Testis (tissue), 3 donors: Measurements from ENCODE around the gene CDK14. TPM values are rescaled to one million over a fixed set of nuclear protein-coding genes. Genes with fewer than 3 reads are reported as not detected.

ENCODE experiments used
- DNase-seq: peaks from one replicate; pipeline ENCODE4 v3.0.0-alpha.2; 2019
- H3K27ac ChIP-seq, 2 donors: fragments of 200-600 bp; sonication (generic); one replicate each; pipeline ENCODE4 v1.5.1; 2019
- H3K27me3 ChIP-seq: fragments of 200-600 bp; sonication (generic); one replicate; pipeline ENCODE4 v1.5.1; 2019
- H3K36me3 ChIP-seq: fragments of 200-600 bp; sonication (generic); one replicate; pipeline ENCODE4 v1.5.1; 2017; ENCODE audit warnings: low read depth; ENCODE audit errors: missing control alignments
- H3K4me1 ChIP-seq: fragments of 200-600 bp; sonication (generic); one replicate; pipeline ENCODE4 v1.5.1; 2019
- H3K4me3 ChIP-seq, 2 donors: fragments of 200-600 bp; sonication (generic); one replicate each; pipeline ENCODE4 v1.5.1; 2017 to 2019
- H3K9me3 ChIP-seq: fragments of 200-600 bp; sonication (generic); one replicate; pipeline ENCODE4 v1.5.1; 2017
- POLR2A ChIP-seq: fragments of 450-650 bp; IDR thresholded peaks from one replicate; pipeline ENCODE4 v1.6.1; 2017; ENCODE audit warnings: antibody characterized with exemption, mild to moderate bottlenecking, moderate library complexity
- WGBS, 2 donors: methylation state at CpG; one replicate each; pipeline ENCODE4 v1.1.5; 2018; 5-methylcytosine and 5-hydroxymethylcytosine counted together
- intact Hi-C: fragments of 100-400 bp; cut with DNase I; formaldehyde crosslinking; loops from one replicate; pipeline ENCODE4 v1.15.1; 2023; ENCODE audit warnings: low total_unique reads
- polyA plus RNA-seq: library from polyadenylated mRNA; stranded (reverse); fragments of 350-450 nt; fragmentation: Illumina TruSeq; extraction: RNeasy Lipid Tissue Mini Kit (QIAGEN cat#74804); gene quantifications from one replicate; pipeline ENCODE4 v1.2.3, GENCODE V29; 2014; ENCODE audit warnings: low read depth, low replicate concordance; ENCODE audit not compliant: insufficient read depth
- total RNA-seq, 2 donors: library from RNA; depleted of rRNA; stranded (reverse); fragments of >200 nt; gene quantifications; one replicate each; pipeline ENCODE4 v1.2.3, GENCODE V29; 2016
- TF ChIP-seq, protein P1 (sequence below), 3 experiments: fragments of 450-650 bp in 2 of 3; fragments of 200-600 bp in 1 of 3; sonication (generic) in 1 of 3; IDR thresholded peaks; one replicate each; pipeline ENCODE4 v1.5.1; 2016 to 2019; ENCODE audit warnings: antibody characterized with exemption in 3 of 3, mild to moderate bottlenecking in 2 of 3, moderate library complexity in 1 of 3

CDK14 gene
- total and polyA plus RNA-seq, 3 donors from 2014 or later, result 18.9 to 22.7 (median 19.5) TPM

- Histone ChIP-seq H3K36me3 (no peaks in the 10 kb centered on the region), H3K4me1 (no peaks in the 10 kb centered on the region), H3K27ac (no peak overlapping the region), H3K4me3 (no peak overlapping the region), H3K27me3 (no peaks in the 10 kb centered on the region), H3K9me3 (no peaks in the 10 kb centered on the region)
- DNase-seq, result no peak
- intact Hi-C loops, result no loop called here
- 62 to 76% methylated on average over 3 of the region's 3 CpGs for WGBS, 2 donors
- TF ChIP-seq POLR2A, result no peak
- TF ChIP-seq, protein P1, sequence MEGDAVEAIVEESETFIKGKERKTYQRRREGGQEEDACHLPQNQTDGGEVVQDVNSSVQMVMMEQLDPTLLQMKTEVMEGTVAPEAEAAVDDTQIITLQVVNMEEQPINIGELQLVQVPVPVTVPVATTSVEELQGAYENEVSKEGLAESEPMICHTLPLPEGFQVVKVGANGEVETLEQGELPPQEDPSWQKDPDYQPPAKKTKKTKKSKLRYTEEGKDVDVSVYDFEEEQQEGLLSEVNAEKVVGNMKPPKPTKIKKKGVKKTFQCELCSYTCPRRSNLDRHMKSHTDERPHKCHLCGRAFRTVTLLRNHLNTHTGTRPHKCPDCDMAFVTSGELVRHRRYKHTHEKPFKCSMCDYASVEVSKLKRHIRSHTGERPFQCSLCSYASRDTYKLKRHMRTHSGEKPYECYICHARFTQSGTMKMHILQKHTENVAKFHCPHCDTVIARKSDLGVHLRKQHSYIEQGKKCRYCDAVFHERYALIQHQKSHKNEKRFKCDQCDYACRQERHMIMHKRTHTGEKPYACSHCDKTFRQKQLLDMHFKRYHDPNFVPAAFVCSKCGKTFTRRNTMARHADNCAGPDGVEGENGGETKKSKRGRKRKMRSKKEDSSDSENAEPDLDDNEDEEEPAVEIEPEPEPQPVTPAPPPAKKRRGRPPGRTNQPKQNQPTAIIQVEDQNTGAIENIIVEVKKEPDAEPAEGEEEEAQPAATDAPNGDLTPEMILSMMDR (IDR thresholded peaks at IDR 0.05), result no peak
Measured at GRCh38 chr7:90738249-90738648, 142.1 kb downstream of the CDK14 start.

- no peaks in the 10 kb centered on the region for H3K4me1 ChIP-seq
- no peaks in the 10 kb centered on the region for H3K36me3 ChIP-seq
- DNase-seq, result no peak
- WGBS, 2 donors, result 95% methylated on average over 2 of the region's 2 CpGs
- TF ChIP-seq, protein P1 (IDR thresholded peaks at IDR 0.05), result no peak
- TF ChIP-seq POLR2A, result no peak
- no peak overlapping the region for H3K4me3 ChIP-seq
- no peaks in the 10 kb centered on the region for H3K27me3 ChIP-seq
- H3K27ac ChIP-seq, result no peak overlapping the region
- H3K9me3 ChIP-seq, result no peaks in the 10 kb centered on the region
- intact Hi-C loops, result no loop called here
Measured at GRCh38 chr7:90739716-90740115, 143.6 kb downstream of the CDK14 start.

DNA sequence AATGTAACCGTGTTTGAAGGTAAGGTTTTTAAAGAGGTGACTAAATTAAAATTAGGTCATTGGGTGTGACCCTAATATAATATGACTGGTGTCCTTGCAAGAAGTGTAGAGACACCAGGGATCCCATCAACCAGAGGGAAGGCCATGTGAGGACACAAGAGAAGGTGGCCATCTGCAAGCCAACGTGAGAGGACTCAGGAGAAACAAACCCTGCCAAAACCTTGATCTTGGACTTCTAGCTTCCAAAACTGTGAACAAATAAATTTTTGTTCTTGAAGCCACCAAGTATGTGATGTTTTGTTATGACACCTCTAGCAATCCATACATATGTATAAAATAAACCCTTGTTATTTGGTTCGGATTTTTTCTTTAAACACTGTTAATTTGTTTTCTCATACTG is 144.3 kb downstream of the CDK14 start:
- 85 to 89% methylated on average over 3 of the region's 3 CpGs for WGBS, 2 donors
- Histone ChIP-seq H3K36me3 (no peaks in the 10 kb centered on the region), H3K27me3 (no peaks in the 10 kb centered on the region), H3K4me3 (no peak overlapping the region), H3K27ac (no peak overlapping the region), H3K9me3 (no peaks in the 10 kb centered on the region), H3K4me1 (no peaks in the 10 kb centered on the region)
- no peak for TF ChIP-seq POLR2A
- TF ChIP-seq, protein P1 (IDR thresholded peaks at IDR 0.05), result no peak
- DNase-seq, result no peak
- intact Hi-C loops, result no loop called here

DNA sequence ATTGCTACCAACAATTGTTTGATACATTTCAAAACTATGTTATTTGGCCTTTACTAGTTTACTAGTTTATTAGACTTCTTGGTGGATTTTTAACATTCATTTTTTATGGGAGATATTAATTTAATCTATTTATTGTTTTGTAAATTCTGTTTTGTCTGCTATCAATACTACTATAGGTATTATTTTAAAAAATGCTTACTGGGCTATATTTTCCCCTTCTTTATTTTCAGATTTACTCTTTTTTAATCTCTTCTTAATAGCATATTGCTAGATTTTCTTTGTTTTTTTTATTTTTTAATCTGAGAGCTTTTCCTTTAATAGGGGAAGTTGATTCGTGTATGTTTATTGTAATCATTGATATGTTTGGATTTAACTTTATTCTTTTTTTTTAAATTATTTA is 147.5 kb downstream of the CDK14 start:
- 0 to 59% methylated on average over 1 of the region's 1 CpG for WGBS, 2 donors
- H3K36me3 ChIP-seq, result no peaks in the 10 kb centered on the region
- no peak for DNase-seq
- no peaks in the 10 kb centered on the region for H3K9me3 ChIP-seq
- no peak overlapping the region for H3K4me3 ChIP-seq
- intact Hi-C loops, result no loop called here
- no peaks in the 10 kb centered on the region for H3K4me1 ChIP-seq
- no peak for TF ChIP-seq POLR2A
- TF ChIP-seq, protein P1 (IDR thresholded peaks at IDR 0.05), result no peak
- H3K27me3 ChIP-seq, result no peaks in the 10 kb centered on the region
- no peak overlapping the region for H3K27ac ChIP-seq

GRCh38 chr7:90747516-90747915 is 151.4 kb downstream of the CDK14 start:
- no peak for DNase-seq
- Histone ChIP-seq H3K27ac (no peak overlapping the region), H3K27me3 (no peaks in the 10 kb centered on the region), H3K36me3 (no peaks in the 10 kb centered on the region), H3K4me1 (no peaks in the 10 kb centered on the region), H3K9me3 (no peaks in the 10 kb centered on the region), H3K4me3 (no peak overlapping the region)
- TF ChIP-seq, protein P1 (IDR thresholded peaks at IDR 0.05), result no peak
- no peak for TF ChIP-seq POLR2A
- 70 to 73% methylated on average over 1 of the region's 1 CpG for WGBS, 2 donors
- intact Hi-C loops, result no loop called here
